RWPE2 (cell line): ENCODE results near the gene FAM200B.

Experiments used
- ATAC-seq: fragments of 200-7000 bp; cut with Tn5 transposase; 3 replicates; pipeline ENCODE4 v1.9.1; 2021; ENCODE audit warnings: low read depth
- DNase-seq: peaks from one replicate; pipeline ENCODE4 v3.0.0-alpha.2; 2020; ENCODE audit warnings: low spot score
- H3K27ac ChIP-seq: fragments of 450-650 bp; 2 replicates; pipeline ENCODE4 v1.5.1; 2017; ENCODE audit warnings: mild to moderate bottlenecking; ENCODE audit not compliant: poor library complexity, severe bottlenecking
- H3K27me3 ChIP-seq: fragments of 250-450 bp; sonication (Bioruptor Pico); 2 replicates; pipeline ENCODE4 v1.5.1; 2021; ENCODE audit warnings: mild to moderate bottlenecking, moderate library complexity; ENCODE audit not compliant: insufficient read depth, poor library complexity, severe bottlenecking
- H3K36me3 ChIP-seq: fragments of 250-450 bp; sonication (Bioruptor Pico); 2 replicates; pipeline ENCODE4 v1.5.1; 2020; ENCODE audit warnings: low read depth, mild to moderate bottlenecking, moderate library complexity
- H3K4me1 ChIP-seq: fragments of 250-450 bp; sonication (Bioruptor Pico); 2 replicates; pipeline ENCODE4 v1.5.1; 2021; ENCODE audit warnings: mild to moderate bottlenecking, moderate library complexity; ENCODE audit not compliant: insufficient read depth, poor library complexity, severe bottlenecking
- H3K4me3 ChIP-seq: fragments of 250-450 bp; sonication (Bioruptor Pico); 2 replicates; pipeline ENCODE4 v1.5.1; 2021; ENCODE audit warnings: mild to moderate bottlenecking, moderate library complexity; ENCODE audit not compliant: severe bottlenecking
- H3K9me3 ChIP-seq: fragments of 250-450 bp; sonication (Bioruptor Pico); 2 replicates; pipeline ENCODE4 v1.5.1; 2021; ENCODE audit warnings: mild to moderate bottlenecking, moderate library complexity; ENCODE audit not compliant: severe bottlenecking
- CTCF ChIP-seq: fragments of 450-650 bp; IDR thresholded peaks from one replicate; pipeline ENCODE4 v1.5.1; 2017; ENCODE audit warnings: mild to moderate bottlenecking, moderate library complexity; ENCODE audit not compliant: poor library complexity, severe bottlenecking

FAM200B gene

GRCh38 chr4:15649914-15650545, 31.6 kb upstream of the FAM200B start:
- peak overlapping the region; percentile 1 for H3K27ac ChIP-seq

GRCh38 chr4:15651676-15652075, 30.0 kb upstream of the FAM200B start:
- Histone ChIP-seq H3K36me3 (peaks cover 11% of the 10 kb centered on the region), H3K27ac (peak overlapping the region; percentile 76), H3K4me3 (no peak overlapping the region), H3K27me3 (no peaks in the 10 kb centered on the region), H3K9me3 (no peaks in the 10 kb centered on the region), H3K4me1 (peaks cover 26% of the 10 kb centered on the region)
- ATAC-seq (no peak), DNase-seq (no peak)
- TF ChIP-seq CTCF, result no peak

More at GRCh38 chr4:15649914-15650545, 31.6 kb upstream of the FAM200B start:
- Histone ChIP-seq H3K9me3 (no peaks in the 10 kb centered on the region), H3K27me3 (no peaks in the 10 kb centered on the region), H3K36me3 (peaks cover 11% of the 10 kb centered on the region), H3K4me1 (peaks cover 20% of the 10 kb centered on the region), H3K4me3 (no peak overlapping the region)
- peak; percentile 83 for TF ChIP-seq CTCF
- DNase-seq (no peak), ATAC-seq (peak; percentile 34; the same call in 2 of the 3 replicates)

- Histone ChIP-seq H3K27me3 (no peaks in the 10 kb centered on the region), H3K4me1 (peaks cover 26% of the 10 kb centered on the region), H3K36me3 (peaks cover 11% of the 10 kb centered on the region), H3K4me3 (no peak overlapping the region), H3K9me3 (no peaks in the 10 kb centered on the region), H3K27ac (peak overlapping the region; percentile 76)
- DNase-seq (no peak), ATAC-seq (no peak)
- TF ChIP-seq CTCF, result no peak
Observed at GRCh38 chr4:15652191-15652590, 29.4 kb upstream of the FAM200B start.

GRCh38 chr4:15652841-15653240, 28.8 kb upstream of the FAM200B start:
- H3K4me3 ChIP-seq, result peak overlapping the region; percentile 94
- H3K9me3 ChIP-seq, result no peaks in the 10 kb centered on the region
- H3K4me1 ChIP-seq, result peaks cover 26% of the 10 kb centered on the region
- H3K27me3 ChIP-seq, result no peaks in the 10 kb centered on the region
- TF ChIP-seq CTCF, result no peak
- peaks cover 10% of the 10 kb centered on the region for H3K36me3 ChIP-seq
- H3K27ac ChIP-seq, result peak overlapping the region; percentile 76
- no peak for ATAC-seq
- no peak for DNase-seq

GRCh38 chr4:15653420-15653819, 28.2 kb upstream of the FAM200B start:
- peak; percentile 8; the same call in 2 of the 3 replicates for ATAC-seq

More at GRCh38 chr4:15653420-15653819, 28.2 kb upstream of the FAM200B start:
- DNase-seq, result no peak
- H3K4me1 ChIP-seq, result peaks cover 26% of the 10 kb centered on the region
- no peak for TF ChIP-seq CTCF
- H3K9me3 ChIP-seq, result no peaks in the 10 kb centered on the region
- peaks cover 9% of the 10 kb centered on the region for H3K36me3 ChIP-seq
- peak overlapping the region; percentile 76 for H3K27ac ChIP-seq
- H3K27me3 ChIP-seq, result no peaks in the 10 kb centered on the region
- H3K4me3 ChIP-seq, result peak overlapping the region; percentile 94
